Renal pelvis (tissue), 4 donors: ENCODE data around the gene GBE1. TPM values are rescaled to one million over a fixed set of nuclear protein-coding genes. Genes with fewer than 3 reads are reported as not detected.
"Not testable (repeated sequence)": the region's sequence is repeated elsewhere in the genome, so short reads cannot be mapped to it uniquely, and the experiment has no call there.

Experiments used
- DNase-seq: peaks from one replicate; pipeline ENCODE4 v3.0.0-alpha.2; 2013
- polyA plus RNA-seq, 3 donors: library from polyadenylated mRNA; unstranded; fragments of 120-200 nt; gene quantifications; one replicate each; pipeline ENCODE4 v1.2.1, GENCODE V29; 2013; ENCODE audit not compliant: insufficient read length in 3 of 3

GBE1 gene
- polyA plus RNA-seq, 3 donors = 24.6 to 28.2 (median 26.0) TPM

GRCh38 chr3:81549831-81550230, 211.6 kb downstream of the GBE1 start:
- no peak for DNase-seq

DNA sequence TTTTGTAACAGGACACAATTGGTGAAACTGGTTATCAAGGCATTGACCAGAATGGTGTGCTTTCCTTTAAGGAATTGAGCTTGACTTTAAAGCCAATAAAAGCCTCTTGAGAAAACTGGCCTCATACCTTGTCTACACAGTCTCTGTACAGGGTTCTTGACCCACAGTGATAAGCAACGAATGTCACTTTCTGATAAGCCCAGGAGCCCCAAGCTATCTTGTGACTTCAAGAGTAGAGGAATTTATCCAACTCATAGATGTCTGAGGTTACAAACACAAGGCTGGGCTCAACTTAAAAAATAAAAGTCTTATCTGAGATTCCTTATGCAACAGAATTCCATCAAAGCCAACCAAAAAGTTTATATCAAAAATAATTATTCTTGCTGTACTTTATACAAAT, 212.1 kb downstream of the GBE1 start:
- DNase-seq = no peak

- DNase-seq = no peak
Observed at GRCh38 chr3:81545572-81545971, 215.9 kb downstream of the GBE1 start.

GRCh38 chr3:81544385-81544784, 217.1 kb downstream of the GBE1 start:
- no peak for DNase-seq

GRCh38 chr3:81540787-81541186, 220.7 kb downstream of the GBE1 start:
- DNase-seq = no peak

DNA sequence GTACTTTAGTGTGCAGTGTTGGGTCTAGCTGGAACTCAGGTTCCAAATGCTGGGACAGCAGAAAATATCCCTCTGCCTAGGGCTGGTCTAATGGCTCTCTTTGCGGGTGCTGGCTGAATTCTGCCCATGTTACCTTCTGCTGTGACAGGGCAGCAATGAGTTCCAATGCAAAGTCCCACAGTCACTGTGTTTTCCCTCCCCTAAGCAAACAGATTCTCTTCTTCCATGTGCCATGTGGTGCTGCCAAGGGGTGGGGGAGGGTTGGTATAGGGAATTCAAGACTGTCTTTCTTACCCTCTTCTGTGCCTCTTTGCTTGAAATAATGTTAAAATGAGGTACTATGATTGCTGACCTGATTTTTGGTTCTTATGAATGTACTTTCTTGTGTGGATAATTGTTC, 229.6 kb downstream of the GBE1 start:
- DNase-seq = no peak

- no peak for DNase-seq
Observed at GRCh38 chr3:81531263-81531662, 230.2 kb downstream of the GBE1 start.

GRCh38 chr3:81530180-81530939, 231.1 kb downstream of the GBE1 start:
- no peak for DNase-seq

DNA sequence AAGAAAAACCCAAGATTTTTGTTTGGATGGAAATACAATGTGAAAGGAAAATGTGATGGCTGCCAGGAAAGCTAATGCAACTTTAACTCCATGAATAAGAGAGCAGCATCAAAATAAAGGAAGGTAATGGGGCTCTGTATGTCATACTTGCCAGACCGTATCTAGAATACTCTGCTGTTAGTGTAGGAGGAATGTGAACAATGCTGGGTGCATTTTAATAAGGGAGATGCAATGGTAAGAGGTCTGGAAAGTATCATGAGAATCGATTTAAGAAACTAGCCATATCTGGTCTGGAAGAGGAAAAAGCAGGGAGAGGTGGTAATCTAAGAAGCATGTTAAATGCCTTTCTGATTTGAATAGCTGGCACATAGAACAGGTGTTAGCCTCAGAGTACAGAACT, 239.6 kb downstream of the GBE1 start:
- no peak for DNase-seq

DNA sequence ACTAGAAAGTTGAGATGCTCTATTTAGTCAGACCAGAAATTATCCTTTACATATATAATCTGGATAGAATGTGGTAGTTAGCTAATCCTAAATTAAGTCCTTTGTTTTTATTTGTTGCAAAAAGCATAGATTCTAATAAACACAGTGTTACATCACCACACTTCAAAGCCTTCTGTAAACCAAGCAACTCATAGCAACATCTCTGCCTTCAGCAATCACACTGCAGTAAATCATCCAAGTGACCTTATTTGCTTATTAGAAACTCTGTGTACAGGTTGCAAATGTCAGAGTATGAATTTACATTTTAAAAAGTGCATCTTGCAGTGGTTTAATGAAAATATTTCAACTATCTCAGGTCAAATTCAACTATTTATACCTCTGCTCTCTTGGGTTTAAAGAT, 242.5 kb downstream of the GBE1 start:
- DNase-seq = no peak

- DNase-seq = no peak
Observed at GRCh38 chr3:81516042-81516441, 245.4 kb downstream of the GBE1 start.

GRCh38 chr3:81513591-81513990, 247.9 kb downstream of the GBE1 start:
- no peak for DNase-seq

GRCh38 chr3:81503026-81503425, 258.4 kb downstream of the GBE1 start:
- no peak for DNase-seq

DNA sequence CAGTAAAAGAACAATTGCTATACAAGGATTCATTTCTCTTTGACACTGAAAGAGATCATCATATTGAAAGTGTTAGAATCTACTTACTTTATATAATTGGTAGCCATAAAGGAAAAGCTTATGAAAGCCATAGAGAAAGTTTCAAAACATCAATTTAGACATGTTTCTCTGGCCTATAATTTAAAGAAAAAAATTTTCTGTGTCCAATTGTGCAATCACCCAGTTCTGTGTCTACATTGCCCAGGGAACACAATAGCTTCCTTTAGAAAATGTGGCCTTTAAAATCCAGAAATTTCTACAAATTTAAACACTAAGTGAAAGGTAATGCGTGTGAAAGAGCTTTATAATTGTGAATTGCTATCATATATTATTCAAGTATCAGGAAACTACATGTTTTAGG, 259.2 kb downstream of the GBE1 start:
- no peak for DNase-seq

DNA sequence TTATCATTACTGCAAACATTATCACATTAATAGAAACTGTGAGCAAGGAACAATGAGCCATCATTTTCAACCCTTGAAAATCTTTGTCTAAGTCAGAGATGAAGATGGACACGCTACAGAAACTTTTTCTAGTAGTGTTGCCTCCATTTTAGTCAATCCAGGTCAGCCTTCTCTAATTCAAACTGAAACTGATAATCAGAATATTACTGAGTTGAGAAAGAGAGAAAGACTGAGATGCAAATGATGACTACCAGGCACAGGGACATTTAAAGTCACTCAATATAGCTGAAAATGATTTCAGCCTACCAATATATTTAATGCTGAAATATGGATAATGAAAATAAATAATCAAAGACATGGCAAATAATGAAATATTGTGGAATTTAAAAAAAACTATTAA, 261.4 kb downstream of the GBE1 start:
- no peak for DNase-seq

- DNase-seq = no peak
Observed at GRCh38 chr3:81497572-81498251, 263.7 kb downstream of the GBE1 start.

- no peak for DNase-seq
Observed at GRCh38 chr3:81496407-81497104, 264.9 kb downstream of the GBE1 start.

GRCh38 chr3:81492471-81492870, 269.0 kb downstream of the GBE1 start:
- not testable (repeated sequence) for DNase-seq

GRCh38 chr3:81492040-81492439, 269.4 kb downstream of the GBE1 start:
- DNase-seq = no peak

DNA sequence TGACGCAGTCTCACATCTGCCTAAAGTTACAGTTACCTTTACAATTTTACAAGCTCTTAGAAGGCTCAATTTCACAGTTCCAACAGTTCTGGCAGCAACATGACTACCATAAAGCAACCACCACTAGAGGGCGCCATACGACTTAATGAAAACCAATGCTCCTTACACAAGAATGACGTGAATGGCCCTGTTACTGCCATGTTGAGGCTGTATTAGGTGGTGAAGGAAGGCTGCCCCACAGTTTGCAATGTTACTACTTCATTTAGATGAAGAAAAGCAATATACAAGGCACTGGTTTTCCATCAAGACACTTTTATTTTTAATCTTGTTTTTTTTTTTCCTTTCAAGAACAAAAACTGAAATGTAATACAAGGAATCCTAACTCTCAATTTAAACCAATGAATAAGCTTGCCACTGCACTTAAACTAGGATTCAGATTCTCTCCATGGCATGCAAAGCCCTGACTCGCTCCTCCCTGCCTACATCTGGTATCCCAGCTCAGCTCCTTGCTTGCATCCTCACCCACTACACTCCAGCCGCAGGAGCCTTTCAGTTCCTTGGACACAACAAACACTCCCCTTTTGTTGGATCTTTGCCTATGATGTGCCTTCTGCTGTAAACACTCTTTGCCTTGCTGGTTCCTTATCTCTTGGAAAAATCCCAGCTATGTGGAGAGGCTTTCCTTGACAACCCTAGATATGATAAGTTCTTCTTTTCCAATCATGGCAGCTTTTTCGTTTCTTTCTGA, 270.7 kb downstream of the GBE1 start:
- DNase-seq = peak; percentile 76

GRCh38 chr3:81485444-81485865, 276.0 kb downstream of the GBE1 start:
- no peak for DNase-seq

DNA sequence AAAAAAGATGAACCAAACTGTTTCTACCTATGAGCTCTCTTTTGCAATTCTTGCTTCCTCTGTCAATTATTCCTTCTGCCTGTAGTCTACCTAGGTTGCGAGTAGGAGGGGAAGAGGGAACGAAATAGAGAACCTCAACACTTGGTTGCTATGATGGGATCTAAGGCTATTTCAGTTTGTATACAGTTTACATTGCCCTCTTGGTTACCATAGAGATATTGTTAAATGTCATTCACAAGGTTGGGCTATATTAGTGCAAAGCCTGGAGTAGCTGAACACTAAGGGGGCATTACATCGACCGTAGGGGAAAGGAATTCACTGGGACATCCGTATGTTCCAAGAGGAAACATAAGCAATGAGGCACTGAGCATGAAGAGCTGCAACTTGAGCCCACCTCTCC, 276.9 kb downstream of the GBE1 start:
- no peak for DNase-seq
